ENCODE results near the gene EEPD1.
"Not testable (repeated sequence)": the region's sequence is repeated elsewhere in the genome, so short reads cannot be mapped to it uniquely, and the experiment has no call there.

Gene EEPD1

DNA sequence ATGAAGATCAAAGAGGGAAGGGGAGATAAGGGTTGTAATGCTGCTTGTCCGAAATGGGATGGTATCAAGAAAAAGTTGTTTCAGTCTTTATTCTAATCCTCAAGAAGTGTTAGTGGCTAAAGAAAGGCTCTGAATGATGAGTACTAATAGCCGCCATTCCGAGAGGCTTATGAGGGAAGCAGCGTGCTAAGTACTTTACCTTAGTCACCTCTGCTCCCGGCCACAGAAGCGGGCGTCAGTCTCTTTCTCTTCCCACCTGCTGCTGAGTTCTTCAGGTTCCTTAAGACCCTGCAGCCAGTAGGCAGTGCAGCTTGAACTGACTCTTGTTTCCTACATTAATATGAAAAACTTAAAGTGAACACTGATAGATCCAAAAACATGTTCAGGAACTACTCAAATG lies 73.1 kb downstream of the EEPD1 start:
- H3K4me2 ChIP-seq = peak overlapping the region in 5 of 11 experiments; percentile 11 to 89 (median 63); a peak in 8 of 22 replicates
- no peak overlapping the region for H3K9ac ChIP-seq
- no peaks in the 10 kb centered on the region for H3K27me3 ChIP-seq
- no peak overlapping the region for H3K4me3 ChIP-seq
- H3K27ac ChIP-seq = peak overlapping the region in 1 of 11 experiments; percentile 33; a peak in 3 of 22 replicates
- H3K36me3 ChIP-seq = peaks cover 0 to 51% (median 0%) of the 10 kb centered on the region in 11 experiments; a peak in 3 of 22 replicates
- peaks cover 0 to 32% (median 0%) of the 10 kb centered on the region in 11 experiments; a peak in 7 of 22 replicates for H4K20me1 ChIP-seq
- no peaks in the 10 kb centered on the region for H3K9me3 ChIP-seq (replicated peaks in 1 of 11)
- peaks cover 8 to 74% (median 15%) of the 10 kb centered on the region in 10 experiments for H3K4me1 ChIP-seq
- no peak for TF ChIP-seq Cebpa-rat (IDR thresholded peaks at IDR 0.05)

DNA sequence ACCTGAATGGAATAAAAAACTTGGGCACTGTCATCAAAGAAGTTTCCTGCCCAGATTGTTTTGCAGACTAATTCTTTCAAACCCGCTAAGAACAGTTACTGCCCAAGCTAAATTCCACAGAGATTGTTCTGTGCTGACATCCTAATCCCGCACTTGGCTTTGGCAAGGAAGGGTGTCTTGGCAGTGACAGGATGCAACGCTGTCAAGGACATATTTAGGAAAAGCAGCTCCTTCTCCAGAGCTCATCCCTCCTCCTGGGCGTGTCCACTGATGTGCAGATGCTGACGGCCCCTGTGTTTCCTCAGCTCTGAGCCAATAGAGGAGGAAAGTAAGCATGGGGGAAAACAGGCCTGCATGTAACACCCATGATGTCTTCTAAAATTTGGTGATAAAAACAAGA lies 74.2 kb downstream of the EEPD1 start:
- Histone ChIP-seq H3K4me1 (peaks cover 15 to 75% (median 25%) of the 10 kb centered on the region in 10 experiments), H3K4me3 (no peak overlapping the region), H3K36me3 (peaks cover 0 to 44% (median 0%) of the 10 kb centered on the region in 11 experiments; a peak in 3 of 22 replicates), H3K4me2 (peak overlapping the region in 1 of 11 experiments; percentile 73; a peak in 1 of 22 replicates), H3K27me3 (no peaks in the 10 kb centered on the region), H4K20me1 (peaks cover 0 to 22% (median 0%) of the 10 kb centered on the region in 11 experiments; a peak in 7 of 22 replicates), H3K9me3 (replicated peaks in 1 of 11) (no peaks in the 10 kb centered on the region), H3K27ac (no peak overlapping the region), H3K9ac (no peak overlapping the region)
- no peak for TF ChIP-seq Cebpa-rat (IDR thresholded peaks at IDR 0.05)

DNA sequence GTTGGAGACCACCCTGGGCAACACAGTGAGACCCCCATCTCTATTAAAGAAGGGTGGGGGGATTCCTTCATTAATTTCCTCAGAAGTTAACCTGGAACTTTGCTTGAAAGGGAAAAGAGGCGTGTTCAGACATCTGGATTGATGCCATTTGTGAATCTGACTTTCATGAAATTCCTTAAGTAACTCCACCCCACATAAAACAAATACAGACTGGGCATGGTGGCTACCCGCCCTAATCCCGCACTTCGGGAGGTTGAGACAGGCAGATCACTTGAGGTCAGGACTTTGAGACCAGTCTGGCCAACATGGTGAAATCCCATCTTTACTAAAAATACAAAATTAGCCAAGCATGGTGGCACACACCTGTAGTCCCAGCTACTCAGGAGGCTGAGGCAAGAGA lies 75.0 kb downstream of the EEPD1 start:
- Histone ChIP-seq H3K36me3 (peaks cover 0 to 39% (median 0%) of the 10 kb centered on the region in 11 experiments; a peak in 3 of 22 replicates), H4K20me1 (peaks cover 0 to 21% (median 0%) of the 10 kb centered on the region in 11 experiments; a peak in 7 of 22 replicates), H3K4me3 (no peak overlapping the region), H3K9ac (no peak overlapping the region), H3K27ac (no peak overlapping the region), H3K4me2 (no peak overlapping the region), H3K4me1 (peaks cover 15 to 80% (median 30%) of the 10 kb centered on the region in 10 experiments), H3K9me3 (replicated peaks in 1 of 11) (no peaks in the 10 kb centered on the region), H3K27me3 (no peaks in the 10 kb centered on the region)
- TF ChIP-seq Cebpa-rat (IDR thresholded peaks at IDR 0.05) = no peak

- peaks cover 0 to 10% (median 6%) of the 10 kb centered on the region in 11 experiments; a peak in 15 of 22 replicates for H3K9me3 ChIP-seq (replicated peaks in 1 of 11)
- H3K9ac ChIP-seq = peak overlapping the region in 1 of 11 experiments; percentile 6; a peak in 1 of 22 replicates
- TF ChIP-seq Cebpa-rat (IDR thresholded peaks at IDR 0.05) = no peak
- H3K4me1 ChIP-seq = peaks cover 8 to 46% (median 16%) of the 10 kb centered on the region in 10 experiments
- H3K36me3 ChIP-seq = peaks cover 0 to 54% (median 0%) of the 10 kb centered on the region in 11 experiments; a peak in 9 of 22 replicates
- H3K27ac ChIP-seq = no peak overlapping the region; a peak in 1 of 22 replicates
- no peak overlapping the region for H3K4me3 ChIP-seq
- H4K20me1 ChIP-seq = peaks cover 0 to 46% (median 0%) of the 10 kb centered on the region in 11 experiments; a peak in 7 of 22 replicates
- no peaks in the 10 kb centered on the region for H3K27me3 ChIP-seq
- peak overlapping the region in 10 of 11 experiments; percentile 1 to 60 (median 38); a peak in 18 of 22 replicates for H3K4me2 ChIP-seq
These were observed 78.4 kb downstream of the EEPD1 start for GRCh38 chr7:36231406-36231805.

- peak overlapping the region in 6 of 11 experiments; percentile 13 to 60 (median 45); a peak in 6 of 22 replicates for H3K4me2 ChIP-seq
- H3K4me1 ChIP-seq = peaks cover 8 to 37% (median 16%) of the 10 kb centered on the region in 10 experiments
- H3K36me3 ChIP-seq = peaks cover 0 to 61% (median 0%) of the 10 kb centered on the region in 11 experiments; a peak in 10 of 22 replicates
- H3K27me3 ChIP-seq = no peaks in the 10 kb centered on the region
- H3K4me3 ChIP-seq = no peak overlapping the region
- no peak for TF ChIP-seq Cebpa-rat (IDR thresholded peaks at IDR 0.05)
- H3K9me3 ChIP-seq (replicated peaks in 1 of 11) = peaks cover 0 to 18% (median 10%) of the 10 kb centered on the region in 11 experiments; a peak in 15 of 22 replicates
- no peak overlapping the region for H3K9ac ChIP-seq
- H3K27ac ChIP-seq = no peak overlapping the region
- H4K20me1 ChIP-seq = peaks cover 0 to 47% (median 0%) of the 10 kb centered on the region in 11 experiments; a peak in 7 of 22 replicates
These were observed 79.5 kb downstream of the EEPD1 start for GRCh38 chr7:36232555-36232954.

GRCh38 chr7:36232971-36233550 lies 80.0 kb downstream of the EEPD1 start:
- Histone ChIP-seq H3K4me3 (no peak overlapping the region), H3K9ac (no peak overlapping the region), H3K27ac (no peak overlapping the region), H4K20me1 (peaks cover 0 to 49% (median 0%) of the 10 kb centered on the region in 11 experiments; a peak in 7 of 22 replicates), H3K4me2 (no peak overlapping the region), H3K27me3 (no peaks in the 10 kb centered on the region), H3K9me3 (replicated peaks in 1 of 11) (peaks cover 0 to 18% (median 10%) of the 10 kb centered on the region in 11 experiments; a peak in 15 of 22 replicates), H3K4me1 (peaks cover 11 to 37% (median 19%) of the 10 kb centered on the region in 10 experiments), H3K36me3 (peaks cover 0 to 61% (median 0%) of the 10 kb centered on the region in 11 experiments; a peak in 10 of 22 replicates)
- TF ChIP-seq Cebpa-rat (IDR thresholded peaks at IDR 0.05) = no peak

DNA sequence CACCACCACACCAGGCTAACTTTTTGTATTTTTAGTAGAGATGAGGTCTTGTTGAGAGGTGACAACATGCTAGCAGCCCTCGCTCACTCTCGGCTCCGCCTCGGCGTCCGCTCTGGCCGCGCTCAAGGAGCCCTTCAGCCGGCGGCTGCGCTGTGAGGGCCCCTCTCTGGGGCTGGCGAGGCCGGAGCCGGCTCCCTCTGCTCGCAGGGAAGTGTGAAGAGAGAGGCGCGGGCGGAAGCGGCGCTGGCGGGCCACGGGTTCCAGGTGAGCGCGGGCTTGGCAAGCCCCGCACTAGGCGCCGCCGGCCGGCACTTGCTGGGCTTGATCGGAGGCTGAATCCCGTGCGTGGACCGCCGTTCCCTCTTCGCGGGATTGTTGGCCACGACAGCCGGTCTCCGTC lies 83.0 kb downstream of the EEPD1 start:
- Histone ChIP-seq H3K4me2 (no peak overlapping the region), H3K27ac (no peak overlapping the region), H3K4me3 (no peak overlapping the region), H3K9me3 (replicated peaks in 1 of 11) (peaks cover 0 to 24% (median 10%) of the 10 kb centered on the region in 11 experiments; a peak in 15 of 22 replicates), H3K9ac (no peak overlapping the region), H3K4me1 (peaks cover 13 to 27% (median 22%) of the 10 kb centered on the region in 10 experiments), H3K36me3 (peaks cover 0 to 82% (median 5%) of the 10 kb centered on the region in 11 experiments; a peak in 10 of 22 replicates), H3K27me3 (no peaks in the 10 kb centered on the region), H4K20me1 (peaks cover 0 to 61% (median 0%) of the 10 kb centered on the region in 11 experiments; a peak in 3 of 22 replicates)
- TF ChIP-seq Cebpa-rat (IDR thresholded peaks at IDR 0.05) = no peak

- Histone ChIP-seq H3K9me3 (replicated peaks in 1 of 11) (peaks cover 0 to 24% (median 10%) of the 10 kb centered on the region in 11 experiments; a peak in 15 of 22 replicates), H3K4me2 (peak overlapping the region in 4 of 11 experiments; percentile 7 to 41 (median 15); a peak in 4 of 22 replicates), H3K4me1 (peaks cover 0 to 16% (median 6%) of the 10 kb centered on the region in 10 experiments; a peak in 9 of 20 replicates), H3K36me3 (peaks cover 0 to 100% (median 5%) of the 10 kb centered on the region in 11 experiments; a peak in 10 of 22 replicates), H3K27me3 (no peaks in the 10 kb centered on the region), H3K4me3 (no peak overlapping the region), H3K9ac (no peak overlapping the region), H4K20me1 (peaks cover 0 to 52% (median 0%) of the 10 kb centered on the region in 11 experiments; a peak in 2 of 22 replicates), H3K27ac (no peak overlapping the region)
- TF ChIP-seq Cebpa-rat (IDR thresholded peaks at IDR 0.05) = no peak
These were observed 85.1 kb downstream of the EEPD1 start for GRCh38 chr7:36238138-36238537.

GRCh38 chr7:36243356-36243755 lies 90.3 kb downstream of the EEPD1 start:
- not testable (repeated sequence) for H3K4me2 ChIP-seq; H4K20me1 ChIP-seq; H3K27ac ChIP-seq; H3K27me3 ChIP-seq; H3K9me3 ChIP-seq (replicated peaks in 1 of 11); H3K4me3 ChIP-seq; H3K9ac ChIP-seq
- H3K36me3 ChIP-seq = peaks cover 0 to 88% (median 5%) of the 10 kb centered on the region in 11 experiments; a peak in 9 of 22 replicates
- H3K4me1 ChIP-seq = peaks cover 0 to 48% (median 1%) of the 10 kb centered on the region in 10 experiments; a peak in 13 of 20 replicates

DNA sequence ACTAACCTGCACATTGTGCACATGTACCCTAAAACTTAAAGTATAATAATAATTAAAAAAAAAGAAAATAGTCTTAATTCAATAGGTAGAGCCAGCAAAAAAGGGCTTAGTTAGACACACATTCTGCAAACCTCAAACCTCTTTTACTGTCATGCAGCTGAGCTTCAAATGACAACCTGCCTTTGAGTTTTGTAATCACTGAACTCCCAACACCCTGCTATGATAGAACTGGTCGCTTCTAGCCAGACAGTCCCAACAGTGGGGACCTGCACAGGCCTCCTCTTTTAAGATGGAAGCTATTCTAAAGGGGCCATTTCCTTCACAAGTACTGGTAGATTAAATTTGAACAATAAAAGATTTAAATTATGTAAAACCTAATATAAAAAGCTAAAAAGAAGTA lies 90.9 kb downstream of the EEPD1 start:
- Histone ChIP-seq H3K36me3 (peaks cover 0 to 88% (median 5%) of the 10 kb centered on the region in 11 experiments; a peak in 9 of 22 replicates), H3K4me1 (peaks cover 0 to 54% (median 0%) of the 10 kb centered on the region in 10 experiments; a peak in 6 of 20 replicates)
- H3K4me2 ChIP-seq; H3K27ac ChIP-seq; H3K4me3 ChIP-seq; H3K27me3 ChIP-seq; H4K20me1 ChIP-seq; H3K9ac ChIP-seq; H3K9me3 ChIP-seq (replicated peaks in 1 of 11): not testable (repeated sequence)
